Left lung (tissue), 10 donors: Measurements from ENCODE around the gene ZNF688. TPM values are rescaled to one million over a fixed set of nuclear protein-coding genes. Genes with fewer than 3 reads are reported as not detected.

Source experiments
- ATAC-seq: fragments of 200-7000 bp; cut with Tn5 transposase; one replicate; pipeline ENCODE4 v1.9.1; 2020; ENCODE audit warnings: moderate library complexity
- DNase-seq, 4 donors: peaks; one replicate each; pipeline ENCODE4 v3.0.0-alpha.2; 2013 to 2020
- H3K27ac ChIP-seq, 2 donors: fragments of 200-600 bp; sonication (generic) in 1 of 2; one replicate each; pipeline versions ENCODE4 v1.5.0 to v1.8.0; 2020 to 2021
- H3K27me3 ChIP-seq, 2 donors: fragments of 200-600 bp; sonication (generic) in 1 of 2; one replicate each; pipeline versions ENCODE4 v1.5.0 to v1.8.0; 2020 to 2021
- H3K36me3 ChIP-seq, 2 donors: fragments of 200-600 bp; sonication (generic) in 1 of 2; one replicate each; pipeline versions ENCODE4 v1.5.0 to v1.8.0; 2020 to 2021
- H3K4me1 ChIP-seq, 2 donors: fragments of 200-600 bp; one replicate each; pipeline ENCODE4 v1.8.0; 2021
- H3K4me3 ChIP-seq, 2 donors: fragments of 200-600 bp; sonication (generic) in 1 of 2; one replicate each; pipeline versions ENCODE4 v1.5.0 to v1.8.0; 2020 to 2021; ENCODE audit warnings: mild to moderate bottlenecking in 1 of 2
- H3K9me3 ChIP-seq, 2 donors: fragments of 200-600 bp; sonication (generic) in 1 of 2; one replicate each; pipeline versions ENCODE4 v1.5.0 to v1.8.0; 2020 to 2021
- intact Hi-C, 2 donors: fragments of 100-400 bp; cut with DNase I; formaldehyde crosslinking; loops; one replicate each; pipeline versions ENCODE4 v1.11.2 to v1.14.2; 2022
- polyA plus RNA-seq, 6 donors: library from polyadenylated mRNA; unstranded; fragments of 120-200 nt; gene quantifications; one replicate each; pipeline ENCODE4 v1.2.1, GENCODE V29; 2013; ENCODE audit not compliant: insufficient read length in 6 of 6
- total RNA-seq, 2 donors: library from RNA; stranded (reverse); fragmentation: NEBNext Ultra II Directional; extraction: Animal tissue kit (Norgen Biotek cat#: 25700); gene quantifications; one replicate each; pipeline ENCODE4 v1.2.1, GENCODE V29; 2021
- TF ChIP-seq, protein P1 (sequence below), 2 donors: fragments of 200-600 bp; sonication (generic) in 1 of 2; IDR thresholded peaks; one replicate each; pipeline versions ENCODE4 v1.5.0 to v1.8.0; 2021; ENCODE audit warnings: antibody characterized with exemption in 2 of 2
- donor health status: DM: no; HTN: yes; CAD: no.
- donor health status: DM: no; HTN: no; CAD: no.

ZNF688 gene
- total and polyA plus RNA-seq, 8 donors = 8.9 to 16.4 (median 12.3) TPM

DNA sequence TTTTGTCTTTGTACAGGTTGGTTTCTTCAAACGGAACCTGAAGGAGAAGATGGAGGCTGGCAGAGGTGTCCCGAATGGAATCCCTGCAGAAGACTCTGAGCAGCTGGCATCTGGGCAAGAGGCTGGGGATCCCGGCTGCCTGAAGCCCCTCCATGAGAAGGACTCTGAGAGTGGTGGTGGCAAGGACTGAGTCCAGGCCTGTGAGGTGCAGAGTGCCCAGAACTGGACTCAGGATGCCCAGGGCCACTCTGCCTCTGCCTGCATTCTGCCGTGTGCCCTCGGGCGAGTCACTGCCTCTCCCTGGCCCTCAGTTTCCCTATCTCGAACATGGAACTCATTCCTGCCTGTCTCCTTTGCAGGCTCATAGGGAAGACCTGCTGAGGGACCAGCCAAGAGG lies 50.0 kb downstream of the ZNF688 start:
- Histone ChIP-seq H3K27me3 (no peaks in the 10 kb centered on the region), H3K9me3 (no peaks in the 10 kb centered on the region), H3K36me3 (peaks cover 0 to 68% of the 10 kb centered on the region in 2 donors), H3K4me1 (peaks cover 4 to 8% of the 10 kb centered on the region in 2 donors), H3K4me3 (no peak overlapping the region), H3K27ac (no peak overlapping the region)
- TF ChIP-seq, protein P1, sequence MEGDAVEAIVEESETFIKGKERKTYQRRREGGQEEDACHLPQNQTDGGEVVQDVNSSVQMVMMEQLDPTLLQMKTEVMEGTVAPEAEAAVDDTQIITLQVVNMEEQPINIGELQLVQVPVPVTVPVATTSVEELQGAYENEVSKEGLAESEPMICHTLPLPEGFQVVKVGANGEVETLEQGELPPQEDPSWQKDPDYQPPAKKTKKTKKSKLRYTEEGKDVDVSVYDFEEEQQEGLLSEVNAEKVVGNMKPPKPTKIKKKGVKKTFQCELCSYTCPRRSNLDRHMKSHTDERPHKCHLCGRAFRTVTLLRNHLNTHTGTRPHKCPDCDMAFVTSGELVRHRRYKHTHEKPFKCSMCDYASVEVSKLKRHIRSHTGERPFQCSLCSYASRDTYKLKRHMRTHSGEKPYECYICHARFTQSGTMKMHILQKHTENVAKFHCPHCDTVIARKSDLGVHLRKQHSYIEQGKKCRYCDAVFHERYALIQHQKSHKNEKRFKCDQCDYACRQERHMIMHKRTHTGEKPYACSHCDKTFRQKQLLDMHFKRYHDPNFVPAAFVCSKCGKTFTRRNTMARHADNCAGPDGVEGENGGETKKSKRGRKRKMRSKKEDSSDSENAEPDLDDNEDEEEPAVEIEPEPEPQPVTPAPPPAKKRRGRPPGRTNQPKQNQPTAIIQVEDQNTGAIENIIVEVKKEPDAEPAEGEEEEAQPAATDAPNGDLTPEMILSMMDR (IDR thresholded peaks at IDR 0.05) = no peak
- no peak for DNase-seq
- intact Hi-C loops = no loop called here
- no peak for ATAC-seq

Other genes starting within 250 kb of the ZNF688 start
- 10 to 100 TPM; 53.2 to 57.6 TPM for gene CD2BP2, start 216.4 kb downstream of the ZNF688 start, total RNA-seq
- gene CD2BP2, start 216.4 kb downstream of the ZNF688 start, polyA plus RNA-seq = 10 to 100 TPM; 42.9 to 59.1 (median 51.3) TPM
- gene TBC1D10B, start 201.2 kb downstream of the ZNF688 start, total RNA-seq = 10 to 100 TPM; 32.7 to 43.7 TPM
- gene TBC1D10B, start 201.2 kb downstream of the ZNF688 start, polyA plus RNA-seq = 10 to 100 TPM; 29.5 to 39.3 (median 34.4) TPM
- gene MYL11, start 196.9 kb downstream of the ZNF688 start, total RNA-seq = 1 to 10 TPM in 1 of 2 donors, not detected in 1; 1.6 TPM
- gene MYL11, start 196.9 kb downstream of the ZNF688 start, polyA plus RNA-seq = under 1 TPM in 4 of 6 donors, not detected in 2; 0.27 to 0.87 (median 0.62) TPM
- gene SEPTIN1, start 189.2 kb downstream of the ZNF688 start, total RNA-seq = 1 to 10 TPM; 2.9 to 6.3 TPM
- gene SEPTIN1, start 189.2 kb downstream of the ZNF688 start, polyA plus RNA-seq = 1 to 10 TPM; 2.5 to 3.6 (median 3.1) TPM
- gene ZNF48, start 176.3 kb downstream of the ZNF688 start, total RNA-seq = 1 to 10 TPM; 7.0 TPM
- gene ZNF48, start 176.3 kb downstream of the ZNF688 start, polyA plus RNA-seq = 10 to 100 TPM in 2 of 6 donors, 1 to 10 TPM in 4; 6.8 to 11.7 (median 9.0) TPM
- gene ZNF771, start 164.1 kb downstream of the ZNF688 start, total RNA-seq = 1 to 10 TPM; 6.0 to 8.5 TPM
- gene ZNF771, start 164.1 kb downstream of the ZNF688 start, polyA plus RNA-seq = 1 to 10 TPM; 4.0 to 6.4 (median 5.5) TPM
- gene DCTPP1, start 141.7 kb downstream of the ZNF688 start, total RNA-seq = 10 to 100 TPM; 26.2 to 37.4 TPM
- 10 to 100 TPM; 35.5 to 49.3 (median 38.0) TPM for gene DCTPP1, start 141.7 kb downstream of the ZNF688 start, polyA plus RNA-seq
- 10 to 100 TPM; 50.3 to 64.0 TPM for gene SEPHS2, start 125.8 kb downstream of the ZNF688 start, total RNA-seq
- gene SEPHS2, start 125.8 kb downstream of the ZNF688 start, polyA plus RNA-seq = 10 to 100 TPM; 28.4 to 36.6 (median 31.9) TPM
- 10 to 100 TPM; 19.9 to 60.2 TPM for gene ITGAL, start 99.0 kb downstream of the ZNF688 start, total RNA-seq
- 1 to 10 TPM; 2.9 to 6.0 (median 5.3) TPM for gene ITGAL, start 99.0 kb downstream of the ZNF688 start, polyA plus RNA-seq
- 10 to 100 TPM; 26.1 to 26.4 TPM for gene ZNF768, start 45.1 kb downstream of the ZNF688 start, total RNA-seq
- 10 to 100 TPM; 31.6 to 42.2 (median 35.0) TPM for gene ZNF768, start 45.1 kb downstream of the ZNF688 start, polyA plus RNA-seq
- gene ZNF747, start 36.9 kb downstream of the ZNF688 start, total RNA-seq = 10 to 100 TPM in 1 of 2 donors, 1 to 10 TPM in 1; 6.6 to 11.8 TPM
- 1 to 10 TPM; 8.0 to 9.9 (median 9.0) TPM for gene ZNF747, start 36.9 kb downstream of the ZNF688 start, polyA plus RNA-seq
- gene ZNF764, start 13.3 kb downstream of the ZNF688 start, total RNA-seq = 1 to 10 TPM; 7.4 to 9.0 TPM
- 10 to 100 TPM; 11.2 to 15.8 (median 12.4) TPM for gene ZNF764, start 13.3 kb downstream of the ZNF688 start, polyA plus RNA-seq
- gene ZNF785, start 14.0 kb upstream of the ZNF688 start, total RNA-seq = 10 to 100 TPM; 12.9 to 15.6 TPM
- 10 to 100 TPM; 25.0 to 33.0 (median 30.4) TPM for gene ZNF785, start 14.0 kb upstream of the ZNF688 start, polyA plus RNA-seq
- 1 to 10 TPM; 5.4 to 7.1 TPM for gene ZNF689, start 38.7 kb upstream of the ZNF688 start, total RNA-seq
- gene ZNF689, start 38.7 kb upstream of the ZNF688 start, polyA plus RNA-seq = 1 to 10 TPM; 7.3 to 9.9 (median 8.6) TPM
- 10 to 100 TPM; 46.1 to 58.8 TPM for gene PRR14, start 79.2 kb upstream of the ZNF688 start, total RNA-seq
- gene PRR14, start 79.2 kb upstream of the ZNF688 start, polyA plus RNA-seq = 10 to 100 TPM; 39.2 to 50.3 (median 44.1) TPM
- 10 to 100 TPM; 52.1 to 62.3 TPM for gene FBRS, start 86.7 kb upstream of the ZNF688 start, total RNA-seq
- 10 to 100 TPM; 54.1 to 80.8 (median 64.0) TPM for gene FBRS, start 86.7 kb upstream of the ZNF688 start, polyA plus RNA-seq
- 10 to 100 TPM; 57.1 to 67.4 TPM for gene SRCAP, start 127.5 kb upstream of the ZNF688 start, total RNA-seq
- gene SRCAP, start 127.5 kb upstream of the ZNF688 start, polyA plus RNA-seq = 10 to 100 TPM; 30.7 to 48.5 (median 39.0) TPM
- gene PHKG2, start 176.7 kb upstream of the ZNF688 start, total RNA-seq = 10 to 100 TPM; 28.8 to 31.2 TPM
- 10 to 100 TPM; 24.5 to 35.8 (median 29.3) TPM for gene PHKG2, start 176.7 kb upstream of the ZNF688 start, polyA plus RNA-seq
- 10 to 100 TPM in 1 of 2 donors, 1 to 10 TPM in 1; 6.6 to 10.9 TPM for gene CFAP119, start 190.3 kb upstream of the ZNF688 start, total RNA-seq
- 1 to 10 TPM; 5.1 to 7.6 (median 6.8) TPM for gene CFAP119, start 190.3 kb upstream of the ZNF688 start, polyA plus RNA-seq
- 10 to 100 TPM; 93.4 to 98.7 TPM for gene RNF40, start 190.6 kb upstream of the ZNF688 start, total RNA-seq
- 100 to 1,000 TPM in 3 of 6 donors, 10 to 100 TPM in 3; 87.8 to 116 (median 100) TPM for gene RNF40, start 190.6 kb upstream of the ZNF688 start, polyA plus RNA-seq
- 10 to 100 TPM; 12.3 to 13.1 TPM for gene ZNF629, start 215.5 kb upstream of the ZNF688 start, total RNA-seq
- 10 to 100 TPM; 17.8 to 22.8 (median 20.9) TPM for gene ZNF629, start 215.5 kb upstream of the ZNF688 start, polyA plus RNA-seq